Suprapubic skin (tissue), 4 donors: ENCODE measurements around the gene RNF212. TPM values are rescaled to one million over a fixed set of nuclear protein-coding genes. Genes with fewer than 3 reads are reported as not detected.

Experiments
- DNase-seq, 2 donors: peaks; one replicate each; pipeline ENCODE4 v3.0.0-alpha.2; 2019; ENCODE audit warnings: low spot score in 2 of 2
- H3K27ac ChIP-seq: fragments of 200-600 bp; sonication (generic); one replicate; pipeline ENCODE4 v1.5.1; 2019
- H3K27me3 ChIP-seq: fragments of 200-600 bp; sonication (generic); one replicate; pipeline ENCODE4 v1.5.1; 2019
- H3K36me3 ChIP-seq: fragments of 200-600 bp; sonication (generic); one replicate; pipeline ENCODE4 v1.5.1; 2019
- H3K4me1 ChIP-seq: fragments of 200-600 bp; sonication (generic); one replicate; pipeline ENCODE4 v1.5.1; 2019
- H3K4me3 ChIP-seq: fragments of 200-600 bp; sonication (generic); one replicate; pipeline ENCODE4 v1.5.1; 2019; ENCODE audit warnings: mild to moderate bottlenecking
- H3K9me3 ChIP-seq: fragments of 200-600 bp; sonication (generic); one replicate; pipeline ENCODE4 v1.5.1; 2019
- CTCF ChIP-seq, 2 donors: fragments of 200-600 bp in 1 of 2; fragments of 450-650 bp in 1 of 2; sonication (generic) in 1 of 2; IDR thresholded peaks; one replicate each; pipeline ENCODE4 v1.5.1; 2016 to 2019; ENCODE audit warnings: antibody characterized with exemption in 2 of 2, mild to moderate bottlenecking in 1 of 2, moderate library complexity in 1 of 2
- EP300 ChIP-seq: sonication (generic); formaldehyde crosslinking; IDR thresholded peaks from one replicate; pipeline ENCODE4 v1.6.1; 2017; ENCODE audit warnings: antibody characterized with exemption
- POLR2A ChIP-seq, 2 donors: fragments of 450-650 bp; IDR thresholded peaks; one replicate each; pipeline ENCODE4 v1.6.1; 2017; ENCODE audit warnings: antibody characterized with exemption in 2 of 2, mild to moderate bottlenecking in 2 of 2, moderate library complexity in 2 of 2
- POLR2AphosphoS5 ChIP-seq, 3 donors: sonication (generic); formaldehyde crosslinking; IDR thresholded peaks; one replicate each; pipeline ENCODE4 v1.6.1; 2017; ENCODE audit warnings: antibody characterized with exemption in 3 of 3
- WGBS: methylation state at CpG from one replicate; pipeline ENCODE4 v1.1.5; 2018; 5-methylcytosine and 5-hydroxymethylcytosine counted together
- total RNA-seq, 4 donors: library from RNA; depleted of rRNA; stranded (reverse); fragments of >200 nt; gene quantifications; one replicate each; pipeline ENCODE4 v1.1.0, GENCODE V29; 2016

Gene RNF212
- total RNA-seq, 4 donors from 2014 or later: 2.4 to 16.5 (median 4.4) TPM

GRCh38 chr4:1045193-1045594 is 68.2 kb downstream of the RNF212 start:
- no peak for DNase-seq

GRCh38 chr4:1044469-1045192 is 68.7 kb downstream of the RNF212 start:
- no peak for DNase-seq
- Histone ChIP-seq H3K9me3 (no peaks in the 10 kb centered on the region), H3K36me3 (no peaks in the 10 kb centered on the region), H3K27ac (peak overlapping the region; percentile 12), H3K27me3 (peaks cover 42% of the 10 kb centered on the region), H3K4me3 (no peak overlapping the region), H3K4me1 (peaks cover 61% of the 10 kb centered on the region)
- TF ChIP-seq POLR2AphosphoS5 (IDR thresholded peaks at IDR 0.05) (no peak), EP300 (no peak), CTCF (IDR thresholded peaks at IDR 0.05) (no peak), POLR2A (IDR thresholded peaks at IDR 0.05) (no peak)
- 89% methylated on average over 7 of the region's 12 CpGs for WGBS

More at GRCh38 chr4:1045193-1045594, 68.2 kb downstream of the RNF212 start:
- 30% methylated on average over 2 of the region's 14 CpGs for WGBS
- no peak overlapping the region for H3K27ac ChIP-seq
- no peaks in the 10 kb centered on the region for H3K36me3 ChIP-seq
- peaks cover 55% of the 10 kb centered on the region for H3K4me1 ChIP-seq
- H3K4me3 ChIP-seq: no peak overlapping the region
- TF ChIP-seq EP300 (no peak), POLR2A (IDR thresholded peaks at IDR 0.05) (no peak), POLR2AphosphoS5 (IDR thresholded peaks at IDR 0.05) (no peak), CTCF (IDR thresholded peaks at IDR 0.05) (no peak)
- peaks cover 48% of the 10 kb centered on the region for H3K27me3 ChIP-seq
- no peaks in the 10 kb centered on the region for H3K9me3 ChIP-seq

GRCh38 chr4:1043651-1044468 is 69.5 kb downstream of the RNF212 start:
- H3K27ac ChIP-seq: peak overlapping the region; percentile 12
- no peaks in the 10 kb centered on the region for H3K36me3 ChIP-seq
- peaks cover 69% of the 10 kb centered on the region for H3K4me1 ChIP-seq
- TF ChIP-seq EP300 (no peak), POLR2AphosphoS5 (IDR thresholded peaks at IDR 0.05) (peak; percentile 43 to 84 (median 50))
- H3K4me3 ChIP-seq: no peak overlapping the region
- H3K27me3 ChIP-seq: peaks cover 37% of the 10 kb centered on the region
- 25% methylated on average over 27 of the region's 36 CpGs for WGBS
- DNase-seq: peak; percentile 95
- no peaks in the 10 kb centered on the region for H3K9me3 ChIP-seq

- H3K4me1 ChIP-seq: peaks cover 69% of the 10 kb centered on the region
- DNase-seq: no peak
- no peak overlapping the region for H3K27ac ChIP-seq
- no peaks in the 10 kb centered on the region for H3K36me3 ChIP-seq
- no peak overlapping the region for H3K4me3 ChIP-seq
- WGBS: 55% methylated on average over 2 of the region's 7 CpGs
- peaks cover 33% of the 10 kb centered on the region for H3K27me3 ChIP-seq
- TF ChIP-seq EP300 (no peak), CTCF (IDR thresholded peaks at IDR 0.05) (no peak), POLR2A (IDR thresholded peaks at IDR 0.05) (no peak), POLR2AphosphoS5 (IDR thresholded peaks at IDR 0.05) (no peak)
- no peaks in the 10 kb centered on the region for H3K9me3 ChIP-seq
These were observed 70.2 kb downstream of the RNF212 start for GRCh38 chr4:1043162-1043561.

- 83% methylated on average over 17 of the region's 17 CpGs for WGBS
- TF ChIP-seq POLR2AphosphoS5 (IDR thresholded peaks at IDR 0.05): no peak
- no peak for TF ChIP-seq CTCF (IDR thresholded peaks at IDR 0.05)
- no peak for TF ChIP-seq POLR2A (IDR thresholded peaks at IDR 0.05)
- no peak for TF ChIP-seq EP300
These were observed 70.9 kb downstream of the RNF212 start for GRCh38 chr4:1042352-1043055.

More at GRCh38 chr4:1042352-1043055, 70.9 kb downstream of the RNF212 start:
- Histone ChIP-seq H3K27ac (no peak overlapping the region), H3K9me3 (no peaks in the 10 kb centered on the region), H3K27me3 (peaks cover 33% of the 10 kb centered on the region), H3K4me3 (no peak overlapping the region), H3K4me1 (peaks cover 69% of the 10 kb centered on the region), H3K36me3 (no peaks in the 10 kb centered on the region)
- no peak for DNase-seq
